ENCODE measurements around the gene PAFAH1B2. TPM values are rescaled to one million over a fixed set of nuclear protein-coding genes. Genes with fewer than 3 reads are reported as not detected.
A peak's percentile ranks its signal among the peaks of the same experiment; 100 is the strongest.

The PAFAH1B2 gene
- total and polyA plus RNA-seq, 2 experiments from 2014 or later = 87.5 to 148 TPM

GRCh38 chr11:117172724-117173421, 28.8 kb downstream of the PAFAH1B2 start (continued):
- TF ChIP-seq REST (IDR thresholded peaks at IDR 0.05; ENCODE audit: unreplicated experiment) = no peak
- no peak for TF ChIP-seq JUNB (IDR thresholded peaks at IDR 0.05; ENCODE audit: unreplicated experiment)
- TF ChIP-seq ZNF114 (CRISPR knock-in tag; IDR thresholded peaks at IDR 0.05) = no peak
- no peak for TF ChIP-seq CTCF (conservative IDR thresholded peaks at IDR 0.05; ENCODE audit: low read depth in 2 of 2)
- no peak for TF ChIP-seq ZNF331 (CRISPR knock-in tag; IDR thresholded peaks at IDR 0.05; ENCODE audit: low read depth)
- no peak for TF ChIP-seq EZH2 (IDR thresholded peaks at IDR 0.05; ENCODE audit: low read depth, unreplicated experiment)
- no peak for TF ChIP-seq NANOG (IDR thresholded peaks at IDR 0.05; ENCODE audit: borderline replicate concordance)
- TF ChIP-seq STAT1 (IDR thresholded peaks at IDR 0.05; ENCODE audit: unreplicated experiment) = no peak

GRCh38 chr11:117175104-117175503, 31.0 kb downstream of the PAFAH1B2 start:
- H3K27me3 Mint-ChIP-seq (ENCODE audit: insufficient read depth, low read depth, poor library complexity) = peaks cover 2% of the 10 kb centered on the region
- Histone ChIP-seq H3F3A (replicated peaks; ENCODE audit: low read depth) (peaks cover 31% of the 10 kb centered on the region), H4K20me1 (replicated peaks; ENCODE audit: insufficient read depth) (peaks cover 8% of the 10 kb centered on the region; the same call in 1 of the 2 replicates), H3K79me2 (replicated peaks; ENCODE audit: insufficient read depth) (no peaks in the 10 kb centered on the region), H3K27ac (ENCODE audit: low read depth) (peak overlapping the region; percentile 66; the same call in 1 of the 2 replicates), H3K36me3 (ENCODE audit: insufficient read depth) (0 out of 2 replicates have a peak, but pooled peaks cover 6% of the 10 kb centered on the region), H3K4me2 (no peak overlapping the region), H2AFZ (no peak overlapping the region), H3K27me3 (ENCODE audit: insufficient read depth) (no peaks in the 10 kb centered on the region), H3K4me3 (no peak overlapping the region), H3K9me2 (ENCODE audit: insufficient read depth) (no peaks in the 10 kb centered on the region), H3K4me1 (ENCODE audit: insufficient read depth) (peaks cover 14% of the 10 kb centered on the region)
- no peak for TF ChIP-seq EZH2phosphoT487 (IDR thresholded peaks at IDR 0.05; ENCODE audit: unreplicated experiment)
- TF ChIP-seq ZNF331 (CRISPR knock-in tag; IDR thresholded peaks at IDR 0.05; ENCODE audit: low read depth) = no peak
- TF ChIP-seq JUNB (IDR thresholded peaks at IDR 0.05; ENCODE audit: unreplicated experiment) = no peak
- no peak for TF ChIP-seq STAT1 (IDR thresholded peaks at IDR 0.05; ENCODE audit: unreplicated experiment)
- TF ChIP-seq REST (IDR thresholded peaks at IDR 0.05; ENCODE audit: unreplicated experiment) = no peak
- TF ChIP-seq ETS1 (IDR thresholded peaks at IDR 0.05) = no peak
- no peak for TF ChIP-seq POLR2AphosphoS5 (IDR thresholded peaks at IDR 0.05; ENCODE audit: low read depth)
- no peak for TF ChIP-seq EZH2 (IDR thresholded peaks at IDR 0.05; ENCODE audit: low read depth, unreplicated experiment)
- no peak for TF ChIP-seq ZNF114 (CRISPR knock-in tag; IDR thresholded peaks at IDR 0.05)
- no peak for TF ChIP-seq NANOG (IDR thresholded peaks at IDR 0.05; ENCODE audit: borderline replicate concordance)
- no peak for ATAC-seq
- no peaks in the 10 kb centered on the region for H3K9me3 Mint-ChIP-seq
- peaks cover 24% of the 10 kb centered on the region for H3K4me1 Mint-ChIP-seq
- peaks cover 15% of the 10 kb centered on the region for H3K36me3 Mint-ChIP-seq (ENCODE audit: low read depth)
- no peak for DNase-seq (ENCODE audit: low spot score)
- H3K4me3 Mint-ChIP-seq = no peak overlapping the region; the same call in 2 of the 3 replicates
- no peak overlapping the region for H3K27ac Mint-ChIP-seq

Data from GM23338 (cell line).